Right lobe of liver (tissue), 6 donors: ENCODE results near the gene TREH. TPM values are rescaled to one million over a fixed set of nuclear protein-coding genes. Genes with fewer than 3 reads are reported as not detected.

Experiments used
- ATAC-seq, 4 donors: fragments of 200-7000 bp; cut with Tn5 transposase; one replicate each; pipeline ENCODE4 v1.9.1; 2020; ENCODE audit warnings: mild to moderate bottlenecking in 4 of 4, moderate library complexity in 4 of 4
- DNase-seq, 3 donors: peaks; one replicate each; pipeline ENCODE4 v3.0.0-alpha.2; 2020
- H3K27ac ChIP-seq, 3 donors: fragments of 200-600 bp; one replicate each; pipeline ENCODE4 v1.8.0; 2022
- H3K27me3 ChIP-seq, 2 donors: fragments of 200-600 bp; one replicate each; pipeline ENCODE4 v1.8.0; 2022
- H3K36me3 ChIP-seq, 4 donors: fragments of 200-600 bp; sonication (generic) in 1 of 4; one replicate each; pipeline versions ENCODE4 v1.5.1 to v1.8.0; 2017 to 2022; ENCODE audit warnings: control low read depth in 1 of 4
- H3K4me1 ChIP-seq, 4 donors: fragments of 200-600 bp; sonication (generic) in 1 of 4; one replicate each; pipeline versions ENCODE4 v1.5.1 to v1.8.0; 2017 to 2022; ENCODE audit warnings: control low read depth in 1 of 4
- H3K4me3 ChIP-seq, 3 donors: fragments of 200-600 bp; one replicate each; pipeline ENCODE4 v1.8.0; 2022
- H3K9me3 ChIP-seq, 4 donors: fragments of 200-600 bp; sonication (generic) in 1 of 4; one replicate each; pipeline versions ENCODE4 v1.5.1 to v1.8.0; 2017 to 2022; ENCODE audit warnings: control low read depth in 1 of 4
- POLR2A ChIP-seq: fragments of 450-650 bp; IDR thresholded peaks from one replicate; pipeline ENCODE4 v1.6.1; 2017; ENCODE audit warnings: antibody characterized with exemption, mild to moderate bottlenecking
- WGBS: methylation state at CpG from one replicate; pipeline ENCODE4 v1.1.6; 2018; ENCODE audit warnings: low coverage, low lambda C conversion rate; ENCODE audit not compliant: insufficient coverage; ENCODE audit errors: missing lambda C conversion rate; 5-methylcytosine and 5-hydroxymethylcytosine counted together
- intact Hi-C, 2 donors: fragments of 100-400 bp; cut with DNase I; formaldehyde crosslinking; loops; one replicate each; pipeline versions ENCODE4 v1.11.2 to v1.14.1; 2022
- total RNA-seq, 6 experiments: library from RNA; depleted of rRNA in 2 of 6; stranded (reverse); fragments of >200 nt in 2 of 6; fragmentation: NEBNext Ultra II Directional in 3 of 6; extraction: Animal tissue kit (Norgen Biotek cat#: 25700) in 3 of 6; gene quantifications; one replicate each; pipeline versions ENCODE4 v1.1.0 to v1.2.4, GENCODE V29; 2016 to 2023
- TF ChIP-seq, protein P1 (sequence below), 4 donors: fragments of 200-600 bp in 3 of 4; fragments of 450-650 bp in 1 of 4; IDR thresholded peaks; one replicate each; pipeline versions ENCODE4 v1.5.1 to v1.8.0; 2016 to 2022; ENCODE audit warnings: antibody characterized with exemption in 4 of 4, mild to moderate bottlenecking in 2 of 4
- donor health status: DM: no; HTN: yes; CAD: no.
- donor health status: DM: no; HTN: no; CAD: no.
- donor health status: DM: no; HTN: no; CAD: no.
- donor health status: DM: no; HTN: yes; CAD: no.
- donor health status: DM: no; HTN: yes; CAD: no.

TREH gene
- total RNA-seq, 6 experiments from 2014 or later, result 2.1 to 5.1 (median 2.9) TPM; not detected in 2

DNA sequence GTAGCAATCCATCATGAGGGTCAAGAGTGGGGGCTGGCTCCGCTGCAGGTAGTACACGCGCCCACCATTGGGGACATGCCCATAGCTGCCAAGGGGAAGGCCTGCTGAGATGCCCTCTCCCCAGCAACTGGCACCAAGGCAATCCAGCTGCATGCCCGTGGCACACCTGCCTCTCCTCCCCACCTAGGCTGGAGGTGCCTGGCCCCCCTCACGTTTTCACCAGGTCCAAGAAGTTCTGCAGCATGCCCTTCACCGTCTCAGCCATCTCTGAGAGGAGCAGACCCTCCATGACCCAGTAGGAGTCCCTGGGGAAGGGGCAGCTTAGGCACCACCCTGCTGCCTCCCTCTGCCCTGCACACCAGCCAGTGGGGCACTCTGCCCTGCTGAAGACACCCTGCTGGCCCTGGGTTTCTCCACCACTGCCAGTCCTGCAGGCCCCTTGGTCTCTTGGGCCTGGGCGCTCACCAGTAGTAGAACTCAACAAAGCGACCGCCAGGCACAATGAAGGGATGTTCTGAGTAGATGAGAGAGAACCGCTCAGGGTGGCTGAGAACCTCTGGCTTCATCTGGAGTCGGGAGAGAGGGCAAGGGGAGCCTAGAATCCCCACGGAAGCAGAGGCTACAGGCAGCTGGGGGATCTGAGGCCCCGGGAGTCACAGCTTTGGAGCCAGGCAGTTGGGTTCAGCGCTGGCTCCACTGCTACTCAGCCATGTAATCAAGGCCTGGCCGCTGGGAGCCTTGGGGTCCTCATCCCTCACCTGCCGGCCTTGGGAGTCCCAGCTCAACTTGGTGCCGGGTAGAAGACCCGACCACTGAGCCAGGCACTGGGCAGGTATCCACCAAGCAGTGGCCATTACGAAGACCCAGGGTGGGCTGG is 17.8 kb downstream of the TREH start:
- WGBS, result 64% methylated on average over 3 of the region's 19 CpGs
- Histone ChIP-seq H3K4me1 (peaks cover 0 to 9% (median 0%) of the 10 kb centered on the region in 4 donors), H3K4me3 (no peak overlapping the region), H3K9me3 (no peaks in the 10 kb centered on the region), H3K27ac (no peak overlapping the region), H3K27me3 (no peaks in the 10 kb centered on the region), H3K36me3 (no peaks in the 10 kb centered on the region)
- DNase-seq (no peak), ATAC-seq (no peak)
- no peak for TF ChIP-seq POLR2A
- intact Hi-C loops, result no loop called here

DNA sequence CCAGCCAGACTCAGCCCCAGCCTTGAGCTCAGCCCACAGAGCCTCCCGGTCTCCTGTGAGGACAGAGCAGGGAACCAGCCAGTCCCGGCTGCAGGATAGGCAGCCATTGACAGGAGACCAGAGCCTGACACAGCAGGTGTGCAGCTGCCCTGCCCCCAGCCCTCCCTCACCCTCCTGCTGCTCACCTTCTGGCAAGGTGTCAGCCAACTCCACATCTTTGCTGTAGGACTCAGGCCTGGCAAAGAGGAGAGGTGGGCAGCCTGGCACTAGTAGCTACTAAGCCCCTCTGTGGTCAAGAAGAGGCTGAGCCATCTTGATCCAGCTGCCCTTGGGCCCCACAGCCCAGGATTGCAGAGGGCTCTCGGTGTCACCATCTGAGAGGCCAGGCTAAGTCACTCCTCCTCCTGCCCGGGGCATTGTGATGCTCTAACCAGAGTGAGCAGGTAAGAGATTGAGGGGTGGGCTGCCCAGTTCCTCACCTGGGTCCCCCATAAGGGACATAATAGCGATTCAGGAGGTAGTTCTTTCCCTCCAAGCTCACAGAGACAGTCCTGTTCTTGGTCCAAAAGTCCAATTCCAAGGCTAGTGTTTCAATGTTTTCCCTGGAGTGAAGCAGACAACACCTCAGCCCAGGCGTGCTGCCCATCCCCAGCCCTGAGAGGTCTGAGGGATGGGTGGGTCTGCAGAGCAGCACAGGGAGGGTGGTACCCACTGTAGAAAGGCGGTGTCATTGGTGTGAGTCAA is 18.6 kb downstream of the TREH start:
- H3K36me3 ChIP-seq, result no peaks in the 10 kb centered on the region
- H3K9me3 ChIP-seq, result no peaks in the 10 kb centered on the region
- no peak for DNase-seq
- no peak overlapping the region for H3K27ac ChIP-seq
- H3K4me1 ChIP-seq, result peaks cover 0 to 9% (median 0%) of the 10 kb centered on the region in 4 donors
- H3K4me3 ChIP-seq, result no peak overlapping the region
- 72% methylated on average over 3 of the region's 7 CpGs for WGBS
- ATAC-seq, result no peak
- no peaks in the 10 kb centered on the region for H3K27me3 ChIP-seq
- intact Hi-C loops, result no loop called here
- no peak for TF ChIP-seq POLR2A
- TF ChIP-seq, protein P1, sequence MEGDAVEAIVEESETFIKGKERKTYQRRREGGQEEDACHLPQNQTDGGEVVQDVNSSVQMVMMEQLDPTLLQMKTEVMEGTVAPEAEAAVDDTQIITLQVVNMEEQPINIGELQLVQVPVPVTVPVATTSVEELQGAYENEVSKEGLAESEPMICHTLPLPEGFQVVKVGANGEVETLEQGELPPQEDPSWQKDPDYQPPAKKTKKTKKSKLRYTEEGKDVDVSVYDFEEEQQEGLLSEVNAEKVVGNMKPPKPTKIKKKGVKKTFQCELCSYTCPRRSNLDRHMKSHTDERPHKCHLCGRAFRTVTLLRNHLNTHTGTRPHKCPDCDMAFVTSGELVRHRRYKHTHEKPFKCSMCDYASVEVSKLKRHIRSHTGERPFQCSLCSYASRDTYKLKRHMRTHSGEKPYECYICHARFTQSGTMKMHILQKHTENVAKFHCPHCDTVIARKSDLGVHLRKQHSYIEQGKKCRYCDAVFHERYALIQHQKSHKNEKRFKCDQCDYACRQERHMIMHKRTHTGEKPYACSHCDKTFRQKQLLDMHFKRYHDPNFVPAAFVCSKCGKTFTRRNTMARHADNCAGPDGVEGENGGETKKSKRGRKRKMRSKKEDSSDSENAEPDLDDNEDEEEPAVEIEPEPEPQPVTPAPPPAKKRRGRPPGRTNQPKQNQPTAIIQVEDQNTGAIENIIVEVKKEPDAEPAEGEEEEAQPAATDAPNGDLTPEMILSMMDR (IDR thresholded peaks at IDR 0.05), result no peak

DNA sequence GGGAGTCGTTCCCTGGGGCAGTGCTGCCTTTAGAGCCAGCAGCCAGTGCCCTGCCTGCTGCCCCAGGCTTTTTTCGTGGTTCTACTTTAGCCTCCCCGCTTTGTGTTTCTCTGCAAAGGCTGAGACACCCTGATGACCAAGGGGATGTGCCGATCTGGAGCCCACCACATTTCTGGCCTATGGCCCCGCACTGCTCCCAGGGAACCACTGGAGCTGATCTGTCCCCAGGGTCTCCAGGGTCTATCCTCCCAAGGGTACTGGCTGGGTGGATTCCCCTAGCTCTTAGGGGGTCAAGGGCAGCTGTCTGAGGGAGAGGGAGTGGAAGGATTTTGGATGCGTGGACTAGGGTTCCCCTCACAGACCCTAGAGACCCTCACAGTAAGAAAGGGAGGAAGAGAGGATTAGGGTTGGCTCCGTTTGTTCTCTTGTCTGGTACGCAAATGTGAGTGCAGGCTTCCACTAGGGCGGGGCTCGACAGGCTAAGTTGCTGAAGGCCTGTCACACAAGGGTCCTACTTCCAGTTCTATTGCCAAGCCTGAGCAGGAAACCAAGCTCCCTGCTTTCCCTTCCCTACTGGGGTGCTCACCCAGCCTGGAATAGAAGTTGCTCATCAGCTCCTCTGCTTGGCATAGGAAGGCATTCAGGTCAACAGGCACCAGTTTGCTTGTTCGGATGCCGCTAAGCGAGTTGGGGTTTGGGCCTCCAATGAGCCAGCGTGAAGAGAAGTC is 19.3 kb downstream of the TREH start:
- DNase-seq (no peak), ATAC-seq (no peak)
- Histone ChIP-seq H3K27ac (no peak overlapping the region), H3K9me3 (no peaks in the 10 kb centered on the region), H3K4me1 (peaks cover 0 to 9% (median 0%) of the 10 kb centered on the region in 4 donors), H3K27me3 (no peaks in the 10 kb centered on the region), H3K4me3 (no peak overlapping the region), H3K36me3 (no peaks in the 10 kb centered on the region)
- WGBS, result 80% methylated on average over 2 of the region's 14 CpGs
- no peak for TF ChIP-seq POLR2A
- TF ChIP-seq, protein P1 (IDR thresholded peaks at IDR 0.05), result no peak
- intact Hi-C loops, result no loop called here

DNA sequence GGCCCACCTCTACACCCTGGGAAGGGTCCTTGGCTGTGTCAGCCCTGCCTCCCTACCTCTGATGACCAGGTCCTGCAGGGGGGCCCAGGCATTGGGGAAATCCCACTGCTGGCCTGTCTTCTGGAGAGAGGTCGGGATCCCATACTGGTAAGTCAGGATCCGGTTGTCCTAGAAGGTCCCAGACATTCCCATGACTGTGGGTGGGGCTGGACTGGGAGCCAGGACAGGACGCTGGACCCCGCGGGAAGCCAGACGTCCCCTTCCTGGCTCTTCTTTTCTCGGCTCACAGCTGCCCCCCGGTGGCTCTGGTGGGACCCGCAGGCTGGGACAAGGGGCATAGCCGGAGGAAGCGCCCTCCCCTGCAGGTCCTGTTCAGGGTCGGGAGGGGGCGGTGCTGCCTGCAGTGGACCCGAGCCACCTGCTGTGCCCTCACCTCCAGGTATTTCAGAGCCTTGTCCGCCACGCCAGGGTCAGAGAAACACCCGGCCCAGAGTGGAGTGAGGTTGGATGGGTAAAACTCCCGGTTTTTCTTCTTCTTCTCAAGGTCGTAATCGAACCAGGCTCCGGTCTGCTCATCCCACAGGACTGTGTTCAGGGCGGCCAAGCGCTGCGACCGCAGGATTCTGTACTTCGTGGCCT is 20.0 kb downstream of the TREH start:
- Histone ChIP-seq H3K27me3 (no peaks in the 10 kb centered on the region), H3K27ac (peak overlapping the region in 1 of 3 donors; percentile 18), H3K9me3 (no peaks in the 10 kb centered on the region), H3K4me3 (no peak overlapping the region), H3K4me1 (peaks cover 0 to 9% (median 0%) of the 10 kb centered on the region in 4 donors), H3K36me3 (no peaks in the 10 kb centered on the region)
- peak; percentile 93 to 97 (median 96) for ATAC-seq
- intact Hi-C loops, result no loop called here
- TF ChIP-seq POLR2A, result no peak
- TF ChIP-seq, protein P1 (IDR thresholded peaks at IDR 0.05), result peak; percentile 90 to 97 (median 96)
- peak; percentile 86 to 88 (median 88) for DNase-seq
- WGBS, result 2% methylated on average over 12 of the region's 26 CpGs
